HTERT RPE-1 (cell line): ENCODE results near the gene CERCAM.
"Not testable (repeated sequence)": the region's sequence is repeated elsewhere in the genome, so short reads cannot be mapped to it uniquely, and the experiment has no call there.

Source experiments
- in situ Hi-C: fragments of 300-500 bp; cut with MboI; formaldehyde crosslinking; loops from 4 replicates; pipeline ENCODE4 v1.14.3; 2020; ENCODE audit warnings: low sequenced_read_pairs

Gene CERCAM

GRCh38 chr9:128393145-128393775, 27.4 kb upstream of the CERCAM start:
- in situ Hi-C loops = no loop called here

GRCh38 chr9:128393970-128394369, 26.7 kb upstream of the CERCAM start:
- in situ Hi-C loops = no loop called here

- in situ Hi-C loops = no loop called here
These were observed 26.1 kb upstream of the CERCAM start for GRCh38 chr9:128394379-128395168.

- in situ Hi-C loops = no loop called here
These were observed 23.6 kb upstream of the CERCAM start for GRCh38 chr9:128396970-128397613.

GRCh38 chr9:128397831-128398230, 22.8 kb upstream of the CERCAM start:
- in situ Hi-C loops = no loop called here

- in situ Hi-C loops = no loop called here
These were observed 20.8 kb upstream of the CERCAM start for GRCh38 chr9:128399861-128400260.

GRCh38 chr9:128404560-128404959, 16.1 kb upstream of the CERCAM start:
- in situ Hi-C loops = no loop called here

- in situ Hi-C loops = no loop called here
These were observed 15.4 kb upstream of the CERCAM start for GRCh38 chr9:128405077-128405779.

GRCh38 chr9:128405780-128406171, 14.9 kb upstream of the CERCAM start:
- in situ Hi-C loops = no loop called here

- in situ Hi-C loops = no loop called here
These were observed 13.7 kb upstream of the CERCAM start for GRCh38 chr9:128406848-128407391.

- in situ Hi-C loops = no loop called here
These were observed 11.7 kb upstream of the CERCAM start for GRCh38 chr9:128408963-128409431.

- in situ Hi-C loops = no loop called here
These were observed 11.2 kb upstream of the CERCAM start for GRCh38 chr9:128409450-128409849.

- in situ Hi-C loops = no loop called here
These were observed 10.7 kb upstream of the CERCAM start for GRCh38 chr9:128409978-128410377.

- in situ Hi-C loops = no loop called here
These were observed 9.1 kb upstream of the CERCAM start for GRCh38 chr9:128411364-128412119.

GRCh38 chr9:128412120-128412790, 8.4 kb upstream of the CERCAM start:
- in situ Hi-C loops = no loop called here

GRCh38 chr9:128413728-128414127, 6.9 kb upstream of the CERCAM start:
- in situ Hi-C loops = not testable (repeated sequence)

- in situ Hi-C loops = no loop called here
These were observed 6.2 kb upstream of the CERCAM start for GRCh38 chr9:128414461-128414860.

- in situ Hi-C loops = no loop called here
These were observed 5.4 kb upstream of the CERCAM start for GRCh38 chr9:128415281-128415680.

GRCh38 chr9:128416014-128416413, 4.6 kb upstream of the CERCAM start:
- in situ Hi-C loops = no loop called here
